DMS 273 (cell line): ENCODE measurements around the gene MLYCD.
"Not testable (repeated sequence)": the region's sequence is repeated elsewhere in the genome, so short reads cannot be mapped to it uniquely, and the experiment has no call there.

Experiments
- DNase-seq: peaks from one replicate; lab custom pipeline; 2025; ENCODE audit not compliant: unreplicated experiment; lab: John Stamatoyannopoulos, UW

The MLYCD gene

DNA sequence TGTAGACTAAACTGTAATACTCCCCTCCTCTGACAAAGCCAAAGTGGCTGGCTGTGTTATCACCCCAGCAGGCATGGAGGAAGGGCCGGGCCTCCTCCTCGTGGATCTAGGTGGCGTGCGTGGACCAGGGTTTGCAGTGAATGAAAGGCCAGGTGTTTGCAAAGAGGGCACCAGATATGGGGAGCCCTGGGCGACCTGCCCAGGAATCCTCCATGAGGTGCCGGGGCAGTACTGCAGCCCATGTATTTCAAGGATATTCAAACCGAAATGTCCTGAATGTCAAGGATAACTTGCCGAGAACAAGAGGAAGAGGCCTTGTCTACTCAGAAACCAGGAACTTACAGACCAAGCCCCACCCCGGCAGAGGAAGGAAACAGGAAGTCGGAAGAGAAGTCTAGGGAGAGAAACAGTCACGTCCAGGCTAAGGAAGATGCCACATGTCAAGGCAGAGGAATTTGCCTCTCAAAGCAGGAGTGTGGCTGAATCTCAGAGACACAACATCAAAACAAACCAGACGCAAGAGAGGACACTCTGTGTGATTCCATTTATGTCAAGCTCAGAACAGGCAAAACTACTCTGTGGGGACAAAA, 40.4 kb downstream of the MLYCD start:
- peak; percentile 20 for DNase-seq

DNA sequence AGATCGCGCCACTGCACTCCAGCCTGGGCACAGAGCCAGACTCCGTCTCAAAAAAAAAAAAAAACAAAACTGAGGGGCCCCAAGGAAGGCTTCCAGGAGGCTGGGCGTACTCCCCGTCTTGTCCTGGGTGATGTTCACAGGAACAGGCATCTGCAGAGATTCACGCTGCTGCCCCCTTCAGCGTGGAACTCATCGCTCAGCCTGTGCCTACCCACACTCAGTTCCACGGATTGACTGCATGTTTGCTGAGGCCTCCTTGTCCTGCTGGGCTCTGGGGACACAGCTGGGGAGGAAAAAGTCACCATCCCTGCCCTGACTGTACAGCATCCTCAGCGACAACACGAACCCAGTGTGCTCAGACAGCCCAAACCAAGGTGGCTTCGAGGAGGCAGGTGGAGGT, 41.2 kb downstream of the MLYCD start:
- no peak for DNase-seq

DNA sequence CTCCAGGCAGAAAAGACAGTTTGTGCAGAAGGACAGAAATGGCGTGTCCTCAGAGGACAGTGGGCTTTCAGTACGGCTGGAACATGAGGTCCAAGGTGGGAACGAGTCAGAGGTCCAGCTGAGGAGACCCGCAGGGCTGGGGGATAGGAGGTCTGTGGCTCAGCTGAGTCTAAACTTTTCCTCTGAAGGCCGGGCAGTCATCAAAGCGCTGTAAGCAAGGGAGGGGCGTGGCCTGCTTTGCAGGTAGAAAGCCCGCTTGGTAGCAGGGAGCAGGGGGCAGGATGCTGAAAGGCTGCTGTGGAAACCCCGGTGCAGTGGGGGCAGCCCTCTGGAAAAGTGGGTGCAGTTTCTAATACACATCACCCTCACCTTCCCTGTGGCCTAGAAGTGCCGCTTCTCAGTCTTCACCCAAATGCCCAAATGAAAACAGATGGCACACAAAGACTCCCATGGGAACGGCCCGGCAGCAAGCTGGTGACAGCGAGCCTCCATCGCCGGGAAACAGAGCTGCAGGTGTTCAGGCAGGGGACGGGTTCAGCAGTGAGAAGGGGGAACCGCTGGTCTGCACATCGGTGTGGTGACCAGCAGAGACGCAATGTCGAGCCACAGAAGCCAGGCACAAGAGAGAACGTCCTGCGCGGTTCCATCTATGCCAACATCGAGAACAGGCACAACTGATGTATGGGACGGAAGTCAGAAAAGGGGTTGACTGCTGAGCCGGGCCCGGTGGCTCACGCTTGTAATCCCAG, 41.9 kb downstream of the MLYCD start:
- DNase-seq: peak; percentile 72

DNA sequence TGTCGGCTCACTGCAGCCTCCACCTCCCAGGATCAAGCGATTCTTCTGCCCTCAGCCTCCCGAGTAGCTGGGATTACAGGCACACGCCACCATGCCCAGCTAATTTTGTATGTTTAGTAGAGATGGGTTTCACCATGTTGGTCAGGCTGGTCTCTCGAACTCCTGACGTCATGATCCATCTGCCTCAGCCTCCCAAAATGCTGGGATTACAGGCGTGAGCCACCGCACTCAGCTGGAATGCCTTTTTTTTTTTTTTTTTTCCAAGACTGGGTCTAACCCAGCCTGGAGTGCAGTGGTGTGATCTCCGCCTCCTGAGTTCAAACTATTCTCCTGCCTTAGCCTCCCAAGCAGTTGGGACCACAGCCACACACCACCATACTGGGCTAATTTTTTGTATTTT, 42.6 kb downstream of the MLYCD start:
- not testable (repeated sequence) for DNase-seq

DNA sequence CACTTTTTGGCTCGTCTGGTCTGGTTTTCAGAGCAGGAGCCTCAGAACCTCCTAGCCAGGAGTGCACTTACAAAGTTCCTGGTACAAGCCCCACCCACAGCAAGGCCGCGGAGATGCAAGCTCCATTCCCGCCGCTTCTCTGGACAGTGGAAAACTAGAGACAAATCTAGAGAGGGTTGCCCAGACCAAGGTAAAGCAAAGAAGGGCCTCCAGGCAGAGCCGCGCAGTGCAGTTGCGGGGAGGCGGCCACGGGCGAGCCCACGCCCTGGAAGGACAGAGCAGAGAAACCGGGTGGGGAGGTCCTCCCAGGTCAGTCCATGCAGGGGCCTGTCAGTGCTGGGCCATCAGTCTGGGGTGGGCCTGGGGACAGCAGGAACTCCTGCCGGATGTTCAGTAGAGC, 43.2 kb downstream of the MLYCD start:
- DNase-seq: no peak

DNA sequence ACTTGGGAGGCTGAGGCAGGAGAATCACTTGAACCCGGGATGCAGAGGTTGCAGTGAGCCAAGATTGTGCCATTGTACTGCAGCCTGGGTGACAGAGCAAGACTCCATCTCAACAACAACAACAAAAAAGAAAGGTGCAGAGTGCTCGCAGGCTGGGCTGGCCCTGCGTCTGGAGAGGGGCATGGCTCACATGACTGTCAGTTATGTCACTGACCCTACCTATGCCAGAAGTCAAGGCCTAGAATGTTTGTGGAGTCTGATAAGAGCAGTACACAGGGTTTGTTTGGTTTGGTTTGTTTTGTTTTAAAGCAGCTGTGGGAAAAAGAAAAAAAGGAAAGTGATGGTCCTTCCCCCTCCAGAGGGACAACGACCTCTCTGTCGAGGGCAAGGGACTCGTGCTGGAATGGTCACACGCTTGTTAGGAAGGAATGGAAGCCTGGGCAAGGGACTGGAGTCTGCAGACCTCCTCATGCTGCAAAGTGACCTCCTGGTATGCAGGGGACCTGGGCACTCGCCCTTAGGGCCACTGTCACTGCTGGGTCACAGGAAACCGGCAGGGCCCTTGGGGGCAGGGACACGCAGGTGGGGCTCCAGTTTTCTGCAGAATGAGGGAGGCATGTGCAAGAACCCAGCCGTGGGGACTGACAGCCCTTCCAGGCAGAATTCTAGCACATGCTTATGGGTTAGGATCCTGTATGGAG, 44.0 kb downstream of the MLYCD start:
- DNase-seq: no peak

DNA sequence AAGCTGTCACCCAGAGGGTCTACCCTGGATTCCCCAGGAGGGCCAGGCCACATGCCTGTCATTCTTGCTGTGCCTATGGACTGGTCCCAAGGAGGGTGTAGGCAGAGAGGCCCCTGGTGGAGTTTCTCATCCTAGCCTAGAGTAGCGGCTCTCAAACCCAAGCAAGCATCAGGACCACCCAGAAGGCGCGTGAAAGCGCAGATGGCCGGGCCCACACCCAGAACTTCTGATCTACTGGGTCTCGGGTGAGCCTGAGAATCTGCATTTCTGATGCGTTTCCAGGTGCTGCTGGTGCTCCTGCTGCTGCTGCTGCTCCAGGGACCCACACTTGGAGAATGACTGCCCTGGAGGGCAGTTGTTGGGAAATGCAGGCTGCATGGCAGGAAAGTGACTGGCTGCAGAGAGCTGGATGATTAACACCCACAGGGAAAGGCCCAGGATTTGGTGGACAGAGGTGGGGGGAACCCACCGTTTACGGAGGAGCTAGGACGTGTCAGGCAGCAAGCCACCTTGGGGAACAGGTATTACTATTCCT, 44.7 kb downstream of the MLYCD start:
- DNase-seq: no peak

DNA sequence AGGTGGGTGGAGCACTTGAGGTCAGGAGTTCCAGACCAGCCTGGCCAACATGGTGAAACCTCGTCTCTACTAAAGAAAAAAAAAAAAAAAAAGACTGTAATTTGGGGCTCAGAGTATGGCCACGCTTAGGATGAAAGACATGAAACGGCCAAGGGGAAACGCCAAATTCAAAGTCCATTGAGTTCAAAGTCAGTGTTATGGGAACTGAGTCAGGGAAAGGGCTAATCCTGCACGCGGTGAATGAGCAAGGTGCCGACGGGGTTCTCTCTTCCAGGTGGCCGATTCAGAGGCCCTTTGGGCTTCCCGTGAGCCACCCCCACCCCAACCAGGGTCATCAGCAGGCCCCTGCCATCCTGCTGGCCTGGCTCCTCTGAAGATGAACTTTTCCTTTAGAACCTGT, 46.7 kb downstream of the MLYCD start:
- DNase-seq: no peak

DNA sequence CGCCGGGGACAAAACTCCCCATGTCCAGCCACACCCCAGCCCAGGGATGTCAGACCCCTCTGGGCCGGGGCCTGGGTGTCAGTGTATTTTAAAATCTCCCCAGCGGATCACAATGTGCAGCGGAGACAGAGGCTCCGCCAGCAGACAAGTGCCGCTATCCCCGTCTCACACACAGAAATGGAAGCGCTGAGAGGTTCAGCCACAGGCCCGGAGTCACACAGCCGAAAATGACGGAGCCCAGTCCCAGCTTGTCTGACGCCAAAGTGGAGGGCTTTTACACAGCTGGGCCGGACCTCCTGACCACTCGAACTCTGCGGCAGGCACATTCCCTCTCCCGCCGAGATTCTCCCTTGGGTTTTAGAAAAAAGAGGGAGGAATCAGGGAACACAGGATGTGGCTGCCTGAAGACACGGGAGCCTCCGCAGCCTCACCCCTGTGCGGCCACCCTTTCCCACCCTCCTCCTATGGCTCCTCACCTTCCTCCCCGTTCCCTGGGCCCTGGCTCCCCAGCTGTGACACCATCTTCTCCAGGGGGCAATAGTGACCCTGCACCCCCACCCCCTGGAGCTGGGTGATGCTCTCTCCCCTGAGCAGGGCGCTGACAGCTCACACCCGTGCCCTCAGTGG, 47.4 kb downstream of the MLYCD start:
- DNase-seq: no peak

DNA sequence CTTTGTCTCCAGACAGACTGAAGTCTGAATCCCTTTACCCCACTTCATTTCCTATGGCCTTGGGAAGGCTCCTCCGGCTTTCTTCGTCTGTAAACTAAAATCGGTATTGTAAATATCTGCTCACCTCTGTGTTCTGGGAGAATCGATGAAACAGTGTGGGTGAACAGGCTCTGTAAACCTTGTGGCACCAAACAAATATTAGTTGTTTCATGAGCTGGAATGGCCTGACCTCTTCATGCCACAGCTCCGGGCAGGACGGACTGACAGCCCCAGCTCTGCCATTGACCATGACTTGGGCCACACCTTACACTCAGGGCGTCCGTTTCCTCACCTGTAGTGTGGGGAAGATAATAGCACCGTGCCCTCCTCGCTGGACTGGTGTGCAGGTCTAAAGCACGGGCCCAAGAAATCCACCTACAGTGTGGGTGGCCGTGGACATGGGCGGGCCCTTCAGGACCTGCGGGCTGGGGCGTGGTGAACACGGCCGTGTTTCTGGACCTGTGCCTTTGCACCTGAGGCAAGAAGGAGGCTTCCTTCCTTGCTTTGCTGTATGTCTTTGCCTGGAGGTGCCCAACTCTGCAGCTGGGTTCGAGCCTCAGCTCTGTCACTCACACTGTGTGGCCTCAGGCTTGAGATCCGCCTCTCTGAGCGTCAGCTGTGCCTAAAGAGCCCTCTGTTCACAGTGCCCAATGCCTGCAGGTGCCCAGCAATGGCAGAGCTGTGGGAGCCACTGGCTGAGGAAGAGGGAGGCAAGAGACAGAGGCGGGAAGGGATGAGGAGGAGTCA, 48.1 kb downstream of the MLYCD start:
- DNase-seq: no peak

DNA sequence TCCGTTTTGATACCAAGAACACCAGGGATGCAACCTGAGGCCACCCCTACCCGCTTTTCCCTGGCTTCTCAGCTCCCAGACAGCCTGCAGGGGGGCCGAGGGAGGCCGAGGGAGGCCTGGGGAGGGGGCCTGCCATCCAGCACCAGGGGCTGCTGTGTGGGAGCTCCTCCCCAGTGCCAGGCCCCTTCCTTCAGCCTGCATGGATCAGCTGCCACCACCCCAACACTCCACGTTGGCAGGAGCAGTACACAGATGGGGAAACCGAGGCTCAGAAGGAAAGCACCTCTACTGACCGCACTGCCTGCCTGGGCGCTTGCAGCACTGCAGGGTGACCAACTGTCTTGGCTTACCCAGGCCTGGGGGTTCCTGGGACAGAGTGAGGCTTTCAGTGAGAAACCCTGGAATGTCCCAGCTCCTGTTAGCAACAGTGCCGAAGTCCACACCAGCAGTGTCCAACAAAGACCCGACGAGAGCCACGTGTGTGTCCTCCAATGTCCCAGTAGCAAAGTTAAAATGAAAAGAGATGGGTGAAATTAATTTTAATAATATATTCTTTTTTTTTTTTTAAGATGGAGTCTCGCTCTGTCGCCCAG, 48.8 kb downstream of the MLYCD start:
- DNase-seq: no peak

DNA sequence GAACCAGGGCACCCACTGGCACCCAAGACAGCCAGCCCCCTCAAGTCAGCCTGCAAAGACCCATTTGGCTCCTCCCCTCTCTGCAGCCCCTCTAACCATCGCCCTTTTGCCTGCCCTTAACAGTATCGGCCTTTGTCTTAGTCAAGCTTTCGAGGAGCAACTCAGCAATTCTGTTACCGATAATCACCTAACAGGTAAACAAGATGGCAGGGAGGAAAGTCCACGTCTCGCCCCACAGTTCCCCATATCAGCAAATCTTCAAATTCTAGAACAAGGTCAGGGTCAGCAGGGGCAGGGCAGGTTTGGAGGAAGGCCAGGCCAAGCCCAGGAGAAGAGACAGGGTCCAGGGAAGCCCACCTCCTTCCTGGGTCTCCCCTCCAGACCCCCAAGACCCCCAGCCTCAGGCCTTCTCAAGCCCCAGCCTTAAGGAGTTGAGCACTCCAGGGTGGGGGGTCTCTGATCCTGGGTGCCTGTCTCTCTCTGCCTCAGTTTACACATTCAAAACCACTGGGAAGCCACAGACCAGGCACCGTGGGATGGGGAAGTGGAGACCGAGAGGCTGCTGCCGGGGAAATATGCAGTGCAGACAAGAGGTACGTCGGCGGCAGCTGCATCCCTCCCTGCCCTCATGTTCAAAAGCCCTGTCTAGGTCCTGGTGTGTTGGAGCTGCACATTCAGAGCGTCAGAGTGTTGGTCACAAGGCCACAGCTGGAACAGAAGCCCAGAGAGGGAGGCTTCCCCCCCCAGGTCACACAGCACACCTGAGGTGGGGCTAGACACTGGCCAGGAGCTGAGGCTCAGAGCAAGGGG, 50.2 kb downstream of the MLYCD start:
- no peak for DNase-seq

DNA sequence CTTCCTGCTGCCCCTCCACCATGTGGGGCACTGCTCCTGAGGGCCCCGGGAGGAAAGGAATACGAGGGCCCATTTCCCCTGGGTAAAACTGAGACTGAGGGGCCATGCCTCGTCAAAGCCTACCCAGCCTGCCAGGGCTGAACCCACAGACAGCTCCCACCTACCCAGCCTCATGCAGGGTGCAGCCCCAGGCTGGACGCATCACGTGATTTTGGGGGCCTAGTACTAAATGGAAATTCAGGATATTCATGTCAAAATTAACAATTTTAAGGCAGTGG, 50.7 kb downstream of the MLYCD start:
- no peak for DNase-seq

DNA sequence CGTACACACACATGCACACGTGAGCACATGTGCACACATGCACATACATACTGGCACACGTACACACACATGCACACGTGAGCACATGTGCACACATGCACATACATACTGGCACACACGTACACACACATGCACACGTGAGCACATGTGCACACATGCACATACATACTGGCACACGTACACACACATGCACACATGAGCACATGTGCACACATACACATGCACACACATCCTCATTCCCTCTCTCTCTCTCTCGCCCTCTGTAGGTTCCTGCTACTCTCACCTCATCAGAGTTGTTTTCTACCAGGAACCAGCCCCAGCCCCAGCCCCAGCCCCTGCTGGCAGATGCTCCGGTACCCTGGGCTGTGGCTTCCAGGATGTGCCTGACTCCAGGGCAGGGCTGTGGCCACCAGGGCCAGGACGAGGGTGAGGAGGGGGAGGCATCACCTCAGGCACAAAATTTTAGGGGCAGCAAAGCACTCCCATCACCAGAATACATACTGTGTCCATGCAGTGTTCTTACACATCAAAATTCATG, 52.0 kb downstream of the MLYCD start:
- peak; percentile 41 for DNase-seq

DNA sequence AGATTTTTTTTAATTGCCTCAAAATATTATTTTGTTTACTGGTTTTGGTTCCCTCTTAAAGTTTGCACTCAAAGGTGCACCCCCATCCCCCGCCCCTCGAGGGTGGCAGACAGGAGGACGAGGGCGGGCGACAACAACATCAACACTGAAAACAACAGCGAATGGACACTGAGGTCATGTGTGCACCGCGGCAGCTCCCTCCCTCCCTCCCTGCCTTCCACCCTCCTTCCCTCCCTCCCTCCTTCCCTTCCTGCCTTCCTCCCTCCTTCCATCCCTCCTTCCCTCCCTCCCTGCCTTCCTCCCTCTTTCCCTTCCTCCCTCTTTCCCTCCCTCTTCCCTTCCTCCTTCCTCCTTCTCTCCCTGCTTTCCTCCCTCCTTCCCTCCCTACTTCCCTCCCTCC, 52.6 kb downstream of the MLYCD start:
- DNase-seq: no peak

DNA sequence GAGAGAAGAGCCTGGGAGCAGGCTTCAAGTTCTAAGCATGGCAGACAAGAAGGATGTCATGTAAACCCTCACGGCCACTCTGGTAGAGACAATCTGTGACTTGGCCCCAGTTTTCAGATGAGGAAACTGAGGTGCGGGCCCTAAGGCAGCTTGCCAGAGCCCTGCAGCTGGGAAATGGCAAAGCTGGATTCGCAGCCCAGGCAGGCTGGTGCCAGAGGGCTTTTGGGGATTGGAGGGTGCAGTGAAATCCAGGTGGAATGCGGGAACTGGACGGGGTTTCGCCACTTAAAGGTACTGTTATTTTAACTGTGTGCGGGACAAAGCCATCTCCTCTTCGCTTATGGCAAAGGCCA, 53.6 kb downstream of the MLYCD start:
- peak; percentile 74 for DNase-seq

DNA sequence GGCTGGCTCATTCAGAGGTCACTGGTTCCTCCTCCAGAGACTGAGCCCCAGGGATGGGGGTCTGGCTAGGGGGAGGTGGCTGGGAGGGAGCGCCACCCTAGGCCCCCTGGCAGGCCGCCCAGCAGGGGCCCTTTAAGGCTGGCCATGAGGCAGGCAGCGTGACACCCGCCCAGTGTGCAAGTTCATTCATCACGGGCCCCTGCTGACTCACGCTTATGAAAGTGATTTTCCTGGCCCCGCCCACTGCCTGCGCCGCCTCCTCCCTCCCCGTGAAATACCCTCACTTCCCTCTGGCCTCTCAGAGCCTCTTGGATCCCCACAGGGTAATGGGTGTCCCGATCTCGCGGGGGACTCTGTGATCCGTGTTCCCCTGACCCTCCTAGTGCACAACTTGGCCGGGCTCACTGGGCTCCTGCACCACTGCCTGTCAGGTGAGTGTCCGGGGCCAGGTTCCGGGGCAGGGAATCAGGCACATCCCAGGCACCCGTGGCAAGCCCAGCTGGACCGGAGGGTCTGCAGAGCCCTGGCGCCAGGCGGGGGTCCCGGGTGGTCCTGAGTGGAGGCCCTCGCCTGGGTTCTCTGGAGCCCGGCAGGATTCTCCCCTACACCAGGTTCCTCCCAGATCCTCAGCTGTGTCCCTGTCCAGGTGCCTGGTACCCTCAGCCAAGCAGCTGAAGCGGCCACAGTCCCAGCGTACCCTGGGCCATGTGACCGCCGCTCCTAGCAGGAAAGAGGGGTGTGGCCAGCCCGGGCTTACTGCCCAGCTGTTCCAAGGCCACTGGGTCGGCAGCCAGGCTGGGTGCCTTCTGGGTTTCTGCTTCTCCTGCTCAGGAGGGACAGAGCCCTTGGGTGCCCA, 54.3 kb downstream of the MLYCD start, which contains the start of gene OSGIN1:
OSGIN1 (plus strand) TSS at position 301 of the 856 bp plus-strand sequence. CDS start 4,432 bp downstream, outside the sequence.
- peak; percentile 91 for DNase-seq

DNA sequence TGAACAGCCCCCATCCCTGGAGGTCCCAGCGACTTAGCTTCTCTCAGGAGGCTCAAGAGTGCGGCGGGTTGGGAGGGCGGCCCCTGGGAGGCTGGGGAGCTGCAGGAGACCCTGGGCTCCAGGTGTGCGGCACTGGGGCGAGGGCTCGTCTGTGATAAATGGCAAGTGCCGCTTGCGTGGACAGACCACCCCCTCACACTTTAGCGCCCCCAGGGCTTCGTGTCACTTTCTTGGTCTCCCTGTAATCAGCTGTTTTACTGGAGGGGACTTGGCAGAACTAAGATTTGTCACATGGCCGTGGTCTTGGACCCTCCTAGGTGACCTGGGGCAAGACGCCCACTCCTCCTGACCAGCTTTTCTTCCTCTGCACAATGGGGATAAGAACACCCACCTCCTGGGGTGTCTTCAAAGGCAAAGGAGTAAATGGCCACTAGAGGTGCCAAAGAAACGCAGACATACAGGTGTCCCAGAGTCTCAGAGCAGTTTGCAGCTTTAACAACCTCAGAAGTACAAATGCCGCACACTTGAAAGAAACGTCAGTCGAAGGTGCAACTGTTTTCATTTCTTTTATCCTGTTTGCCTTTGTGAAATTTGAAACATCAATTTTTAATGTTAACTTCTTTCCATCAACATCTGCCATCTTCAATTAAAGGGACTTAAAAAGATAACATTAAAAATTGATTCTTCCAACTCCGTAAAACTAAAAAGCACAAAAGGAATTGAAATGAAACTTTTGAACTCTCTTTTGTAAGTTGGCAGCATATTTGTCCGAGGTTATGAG, 55.1 kb downstream of the MLYCD start:
- peak; percentile 75 for DNase-seq
